Thoracic aorta (tissue), 2 donors: ENCODE measurements around the gene CHL1. TPM values are rescaled to one million over a fixed set of nuclear protein-coding genes. Genes with fewer than 3 reads are reported as not detected.

Experiments used
- ATAC-seq: fragments of 150-250 bp; one replicate; pipeline ENCODE4 v1.8.0; 2017; ENCODE audit warnings: low read depth; ENCODE audit not compliant: insufficient number of reproducible peaks, low FRiP score
- DNase-seq: peaks from one replicate; pipeline ENCODE4 v3.0.0-alpha.2; 2020; ENCODE audit warnings: low spot score
- H3K27ac ChIP-seq, 2 donors: fragments of 200-600 bp; sonication (generic); 1 replicate in 1 of 2; 2 replicates in 1 of 2; pipeline ENCODE4 v1.5.1; 2016; ENCODE audit warnings: mild to moderate bottlenecking in 2 of 2, moderate library complexity in 2 of 2
- H3K27me3 ChIP-seq: fragments of 200-600 bp; sonication (generic); replicated peaks from 2 replicates; pipeline ENCODE4 v1.6.0; 2016; ENCODE audit warnings: mild to moderate bottlenecking; ENCODE audit not compliant: insufficient read depth
- H3K36me3 ChIP-seq: fragments of 200-600 bp; sonication (generic); one replicate; pipeline ENCODE4 v1.5.1; 2016
- H3K4me1 ChIP-seq, 2 donors: fragments of 200-600 bp; sonication (generic); 1 replicate in 1 of 2; 2 replicates in 1 of 2; pipeline versions ENCODE4 v1.5.1 to v1.6.0; 2016; ENCODE audit warnings: low read depth in 2 of 2, mild to moderate bottlenecking in 1 of 2; ENCODE audit not compliant: control insufficient read depth in 1 of 2
- H3K4me3 ChIP-seq: fragments of 200-600 bp; sonication (generic); 2 replicates; pipeline ENCODE4 v1.5.1; 2016; ENCODE audit warnings: mild to moderate bottlenecking
- H3K9me3 ChIP-seq: fragments of 200-600 bp; sonication (generic); 2 replicates; pipeline ENCODE4 v1.5.1; 2016
- CTCF ChIP-seq: fragments of 200-600 bp; sonication (generic); IDR thresholded peaks from one replicate; pipeline ENCODE4 v1.5.1; 2019; ENCODE audit warnings: antibody characterized with exemption
- total RNA-seq, 2 donors: library from RNA; depleted of rRNA; stranded (reverse); fragments of >200 nt; gene quantifications; one replicate each; pipeline versions ENCODE4 v1.1.0 to v1.2.3, GENCODE V29; 2016

Gene CHL1
- total RNA-seq, 2 donors from 2014 or later: 2.0 to 7.5 TPM

DNA sequence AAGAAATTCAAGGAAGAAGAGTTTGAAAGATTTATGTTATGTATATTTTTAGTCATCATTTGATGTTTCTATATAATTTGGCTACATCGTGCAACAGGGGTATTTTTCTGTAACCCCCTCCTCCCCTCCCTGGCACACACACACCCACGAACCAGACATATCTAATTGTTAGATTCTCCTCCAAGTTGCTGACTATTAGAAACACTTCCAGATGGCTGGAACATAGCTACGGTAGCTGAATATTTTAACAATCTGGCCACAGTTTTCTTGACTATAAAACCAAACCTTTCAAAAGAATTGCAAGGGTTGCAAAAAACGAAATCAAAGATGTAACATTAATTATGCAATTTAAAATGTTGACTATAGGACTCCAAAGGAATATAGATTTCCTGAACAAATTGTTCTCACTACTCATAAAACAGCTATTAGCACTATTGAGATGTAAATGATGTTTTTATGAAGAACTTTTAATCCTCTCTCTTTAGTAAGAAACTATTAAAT lies 154.4 kb downstream of the CHL1 start:
- no peak for DNase-seq
- no peaks in the 10 kb centered on the region for H3K36me3 ChIP-seq
- no peak for TF ChIP-seq CTCF
- no peak overlapping the region for H3K4me3 ChIP-seq
- H3K27me3 ChIP-seq: no peaks in the 10 kb centered on the region
- no peaks in the 10 kb centered on the region for H3K9me3 ChIP-seq
- ATAC-seq: no peak
- no peaks in the 10 kb centered on the region for H3K4me1 ChIP-seq
- H3K27ac ChIP-seq: no peak overlapping the region

- H3K4me1 ChIP-seq: no peaks in the 10 kb centered on the region
- no peak for TF ChIP-seq CTCF
- ATAC-seq (no peak), DNase-seq (no peak)
- H3K4me3 ChIP-seq: no peak overlapping the region
- H3K27ac ChIP-seq: no peak overlapping the region
- H3K27me3 ChIP-seq: no peaks in the 10 kb centered on the region
- H3K36me3 ChIP-seq: no peaks in the 10 kb centered on the region
- no peaks in the 10 kb centered on the region for H3K9me3 ChIP-seq
Observed at GRCh38 chr3:352599-352998, 156.0 kb downstream of the CHL1 start.

DNA sequence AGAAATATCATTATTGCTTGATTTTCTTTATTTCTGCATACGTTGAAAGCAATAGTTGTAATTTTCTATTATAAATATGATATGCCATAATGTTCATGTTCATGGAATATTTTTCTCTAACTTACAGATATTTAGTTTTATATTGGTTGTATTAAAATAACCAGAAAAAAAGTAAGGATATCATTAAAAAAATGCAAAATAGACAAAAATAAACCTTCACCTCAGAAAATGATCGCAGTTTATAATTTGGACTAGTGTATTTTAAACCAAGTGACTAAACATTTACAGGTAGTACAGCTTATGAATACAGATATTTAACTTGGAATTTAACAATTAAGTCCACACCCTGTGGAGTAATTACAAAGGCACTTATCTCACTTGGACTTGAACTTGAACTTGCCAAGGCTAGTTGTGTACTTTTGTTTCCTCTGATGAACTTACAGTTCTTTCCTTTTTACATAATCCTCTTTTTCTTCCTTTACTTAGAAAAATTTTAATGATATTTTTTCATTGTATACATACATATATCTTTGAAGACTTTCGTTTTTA lies 156.7 kb downstream of the CHL1 start:
- Histone ChIP-seq H3K9me3 (no peaks in the 10 kb centered on the region), H3K27me3 (no peaks in the 10 kb centered on the region), H3K36me3 (no peaks in the 10 kb centered on the region), H3K4me1 (no peaks in the 10 kb centered on the region), H3K4me3 (no peak overlapping the region), H3K27ac (no peak overlapping the region)
- no peak for ATAC-seq
- DNase-seq: no peak
- no peak for TF ChIP-seq CTCF

- DNase-seq (no peak), ATAC-seq (no peak)
- Histone ChIP-seq H3K9me3 (no peaks in the 10 kb centered on the region), H3K27me3 (no peaks in the 10 kb centered on the region), H3K4me1 (no peaks in the 10 kb centered on the region), H3K4me3 (no peak overlapping the region), H3K36me3 (no peaks in the 10 kb centered on the region), H3K27ac (no peak overlapping the region)
- peak; percentile 44 for TF ChIP-seq CTCF
Observed at GRCh38 chr3:354432-354831, 157.9 kb downstream of the CHL1 start.

- Histone ChIP-seq H3K27ac (no peak overlapping the region), H3K27me3 (no peaks in the 10 kb centered on the region), H3K36me3 (no peaks in the 10 kb centered on the region), H3K4me1 (no peaks in the 10 kb centered on the region), H3K4me3 (no peak overlapping the region), H3K9me3 (no peaks in the 10 kb centered on the region)
- no peak for TF ChIP-seq CTCF
- no peak for ATAC-seq
- no peak for DNase-seq
Observed at GRCh38 chr3:355622-356021, 159.1 kb downstream of the CHL1 start.
